Measurements from ENCODE around the gene FAM241A.
"Not testable (repeated sequence)": the region's sequence is repeated elsewhere in the genome, so short reads cannot be mapped to it uniquely, and the experiment has no call there.

Gene FAM241A

DNA sequence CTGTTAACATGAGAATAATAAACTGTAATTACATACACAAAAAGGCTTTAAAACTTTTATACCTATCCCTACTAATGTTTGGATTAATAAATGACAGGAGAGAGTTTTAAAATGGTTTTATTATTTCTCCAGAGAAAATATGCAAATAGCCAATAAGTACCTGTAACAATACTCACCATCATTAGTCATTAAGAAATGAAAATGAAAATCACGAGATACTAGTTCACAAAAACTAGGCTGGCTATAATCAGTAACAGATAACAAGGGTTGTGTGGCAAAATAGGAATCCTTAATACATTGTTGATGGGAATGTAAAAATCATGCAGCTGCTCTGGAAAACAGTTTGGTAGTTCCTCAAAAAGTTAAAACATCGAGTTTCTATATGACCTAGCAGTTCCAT lies 61.2 kb downstream of the FAM241A start:
- in situ Hi-C loops (cut with HindIII; ENCODE audit: low sequenced_read_pairs), result no loop called here
- TF ChIP-seq, protein P1, sequence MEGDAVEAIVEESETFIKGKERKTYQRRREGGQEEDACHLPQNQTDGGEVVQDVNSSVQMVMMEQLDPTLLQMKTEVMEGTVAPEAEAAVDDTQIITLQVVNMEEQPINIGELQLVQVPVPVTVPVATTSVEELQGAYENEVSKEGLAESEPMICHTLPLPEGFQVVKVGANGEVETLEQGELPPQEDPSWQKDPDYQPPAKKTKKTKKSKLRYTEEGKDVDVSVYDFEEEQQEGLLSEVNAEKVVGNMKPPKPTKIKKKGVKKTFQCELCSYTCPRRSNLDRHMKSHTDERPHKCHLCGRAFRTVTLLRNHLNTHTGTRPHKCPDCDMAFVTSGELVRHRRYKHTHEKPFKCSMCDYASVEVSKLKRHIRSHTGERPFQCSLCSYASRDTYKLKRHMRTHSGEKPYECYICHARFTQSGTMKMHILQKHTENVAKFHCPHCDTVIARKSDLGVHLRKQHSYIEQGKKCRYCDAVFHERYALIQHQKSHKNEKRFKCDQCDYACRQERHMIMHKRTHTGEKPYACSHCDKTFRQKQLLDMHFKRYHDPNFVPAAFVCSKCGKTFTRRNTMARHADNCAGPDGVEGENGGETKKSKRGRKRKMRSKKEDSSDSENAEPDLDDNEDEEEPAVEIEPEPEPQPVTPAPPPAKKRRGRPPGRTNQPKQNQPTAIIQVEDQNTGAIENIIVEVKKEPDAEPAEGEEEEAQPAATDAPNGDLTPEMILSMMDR (IDR thresholded peaks at IDR 0.05; ENCODE audit: low read depth, low read length, missing control alignments), result no peak
- H3K4me3 ChIP-seq (ENCODE audit: low read depth, low read length), result no peak overlapping the region
- DNase-seq (ENCODE audit: low read depth), result no peak

DNA sequence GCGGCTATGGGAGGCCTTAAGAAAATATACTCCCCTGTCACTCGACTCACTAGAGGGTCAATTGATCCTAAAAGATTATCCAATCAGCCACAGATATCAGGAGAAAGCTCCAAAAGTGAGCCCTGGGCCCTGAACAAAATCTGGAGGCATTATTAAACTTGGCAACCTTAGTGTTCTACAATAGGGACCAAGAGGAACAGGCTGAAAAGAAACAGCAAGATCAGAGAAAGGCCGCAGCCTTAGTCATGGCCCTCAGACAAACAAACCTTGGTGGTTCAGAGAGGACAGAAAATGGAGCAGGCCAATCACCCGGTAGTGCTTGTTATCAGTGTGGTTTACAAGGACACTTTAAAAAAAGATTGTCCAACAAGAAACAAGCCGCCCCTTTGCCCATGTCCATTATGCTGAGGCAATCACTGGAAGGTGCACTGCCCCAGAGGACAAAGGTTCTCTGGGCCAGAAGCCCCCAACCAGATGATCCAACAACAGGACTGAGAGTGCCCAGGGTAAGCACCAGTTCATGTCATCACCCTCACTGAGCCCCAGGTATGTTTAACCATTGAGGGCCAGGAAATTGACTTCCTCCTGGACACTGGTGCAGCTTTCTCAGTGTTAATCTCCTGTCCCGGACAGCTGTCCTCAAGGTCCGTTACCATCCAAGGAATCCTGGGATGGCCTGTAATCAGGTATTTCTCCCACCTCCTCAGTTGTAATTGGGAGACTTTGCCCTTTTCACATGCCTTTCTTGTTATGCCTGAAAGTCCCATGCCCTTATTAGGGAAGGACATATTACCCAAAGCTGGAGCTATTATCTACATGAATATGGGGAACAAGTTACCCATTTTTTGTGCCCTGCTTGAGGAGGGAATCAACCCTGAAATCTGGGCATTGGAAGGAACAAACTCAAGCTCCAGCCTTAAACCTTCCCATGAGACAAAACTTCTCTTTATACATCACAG lies 63.2 kb downstream of the FAM241A start:
- DNase-seq (ENCODE audit: low read depth); in situ Hi-C loops (cut with HindIII; ENCODE audit: low sequenced_read_pairs); H3K4me3 ChIP-seq (ENCODE audit: low read depth, low read length): not testable (repeated sequence)

GRCh38 chr4:112210777-112211176 lies 65.5 kb downstream of the FAM241A start:
- in situ Hi-C loops (cut with HindIII; ENCODE audit: low sequenced_read_pairs), result no loop called here
- DNase-seq (ENCODE audit: low read depth), result no peak
- TF ChIP-seq, protein P1 (IDR thresholded peaks at IDR 0.05; ENCODE audit: low read depth, low read length, missing control alignments), result no peak
- no peak overlapping the region for H3K4me3 ChIP-seq (ENCODE audit: low read depth, low read length)

GRCh38 chr4:112213091-112213490 lies 67.8 kb downstream of the FAM241A start:
- TF ChIP-seq, protein P1 (IDR thresholded peaks at IDR 0.05; ENCODE audit: low read depth, low read length, missing control alignments), result no peak
- DNase-seq (ENCODE audit: low read depth), result no peak
- in situ Hi-C loops (cut with HindIII; ENCODE audit: low sequenced_read_pairs), result no loop called here
- H3K4me3 ChIP-seq (ENCODE audit: low read depth, low read length), result no peak overlapping the region

GRCh38 chr4:112213856-112214255 lies 68.6 kb downstream of the FAM241A start:
- no peak for DNase-seq (ENCODE audit: low read depth)
- TF ChIP-seq, protein P1 (IDR thresholded peaks at IDR 0.05; ENCODE audit: low read depth, low read length, missing control alignments), result no peak
- no peak overlapping the region for H3K4me3 ChIP-seq (ENCODE audit: low read depth, low read length)
- in situ Hi-C loops (cut with HindIII; ENCODE audit: low sequenced_read_pairs), result no loop called here

DNA sequence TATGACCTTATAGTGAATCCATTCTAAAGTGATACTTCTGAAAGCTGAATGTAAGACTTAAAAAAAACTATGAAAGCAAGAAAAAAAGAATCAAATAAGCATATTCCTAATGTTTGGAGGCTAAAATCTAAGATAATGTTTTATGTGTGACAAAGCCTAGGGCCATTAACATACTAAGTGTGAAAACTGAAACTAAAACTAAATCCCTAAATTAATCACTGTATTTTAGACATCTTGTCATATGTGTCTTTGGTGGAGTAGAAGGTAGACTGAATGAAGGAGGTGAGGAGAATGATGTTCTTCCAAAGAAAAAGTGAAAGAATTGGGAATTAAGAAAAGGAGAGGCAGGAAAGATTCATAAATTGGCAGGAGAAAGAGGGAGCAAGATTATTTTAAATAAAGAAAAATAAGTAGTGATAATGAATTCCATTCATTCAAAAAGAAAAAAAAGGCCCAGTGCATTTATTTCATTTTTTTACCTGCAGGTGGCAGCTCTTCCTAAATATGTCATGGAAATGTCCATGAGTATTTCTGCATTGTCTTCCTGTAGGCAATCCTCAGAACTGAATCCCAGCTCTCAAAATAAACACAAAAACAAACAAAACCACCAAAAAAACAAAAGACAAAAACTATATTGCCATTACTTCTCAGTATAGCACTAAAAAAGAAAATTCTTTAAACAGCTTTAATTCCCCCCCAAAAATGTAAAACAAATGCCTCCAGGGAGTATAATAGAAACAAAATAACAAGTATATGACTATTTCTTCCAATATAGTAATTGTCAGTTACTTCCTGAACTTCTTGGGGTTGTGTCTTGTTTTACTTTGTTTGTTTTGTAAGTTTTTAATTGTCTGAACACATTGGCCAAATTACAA lies 69.4 kb downstream of the FAM241A start:
- DNase-seq (ENCODE audit: low read depth), result no peak
- no peak overlapping the region for H3K4me3 ChIP-seq (ENCODE audit: low read depth, low read length)
- in situ Hi-C loops (cut with HindIII; ENCODE audit: low sequenced_read_pairs), result no loop called here
- TF ChIP-seq, protein P1 (IDR thresholded peaks at IDR 0.05; ENCODE audit: low read depth, low read length, missing control alignments), result peak; percentile 42

Measured in astrocyte of the cerebellum (primary cell).